ES-I3 (cell line): ENCODE results near the gene C1orf53.

ENCODE experiments used
- H3K36me3 ChIP-seq: 2 replicates; pipeline ENCODE4 v1.6.1; 2013; ENCODE audit warnings: mild to moderate bottlenecking, low read length, control low read depth, moderate library complexity; ENCODE audit not compliant: insufficient read depth
- H3K4me1 ChIP-seq: 2 replicates; pipeline ENCODE4 v1.6.1; 2013; ENCODE audit warnings: mild to moderate bottlenecking, control low read depth, low read length; ENCODE audit not compliant: insufficient read depth
- H3K9ac ChIP-seq: 2 replicates; pipeline ENCODE4 v1.6.1; 2013; ENCODE audit warnings: low read depth, mild to moderate bottlenecking, low read length, moderate library complexity
- H3K9me3 ChIP-seq: 2 replicates; pipeline ENCODE4 v1.6.1; 2013; ENCODE audit warnings: mild to moderate bottlenecking, low read length, moderate library complexity; ENCODE audit not compliant: control insufficient read depth, insufficient read depth

The C1orf53 gene

GRCh38 chr1:197896301-197896700, 6.1 kb upstream of the C1orf53 start:
- H3K9ac ChIP-seq = no peak overlapping the region
- H3K4me1 ChIP-seq = no peaks in the 10 kb centered on the region; the same call in 1 of the 2 replicates
- H3K9me3 ChIP-seq = no peaks in the 10 kb centered on the region
- no peaks in the 10 kb centered on the region for H3K36me3 ChIP-seq

- no peaks in the 10 kb centered on the region for H3K36me3 ChIP-seq
- no peaks in the 10 kb centered on the region for H3K4me1 ChIP-seq
- no peaks in the 10 kb centered on the region for H3K9me3 ChIP-seq
- H3K9ac ChIP-seq = no peak overlapping the region
Measured at GRCh38 chr1:197899037-197899436, 3.4 kb upstream of the C1orf53 start.

GRCh38 chr1:197902131-197902453, 338 bp upstream of the C1orf53 start:
- H3K4me1 ChIP-seq = no peaks in the 10 kb centered on the region

GRCh38 chr1:197903196-197903514, 725 bp downstream of the C1orf53 start:
- no peaks in the 10 kb centered on the region for H3K9me3 ChIP-seq
- H3K4me1 ChIP-seq = no peaks in the 10 kb centered on the region
- H3K9ac ChIP-seq = peak overlapping the region; percentile 75; the same call in 1 of the 2 replicates
- H3K36me3 ChIP-seq = no peaks in the 10 kb centered on the region

More at GRCh38 chr1:197902131-197902453, 338 bp upstream of the C1orf53 start:
- Histone ChIP-seq H3K9ac (peak overlapping the region; percentile 75), H3K36me3 (no peaks in the 10 kb centered on the region), H3K9me3 (no peaks in the 10 kb centered on the region)

GRCh38 chr1:197904126-197904787, 1.8 kb downstream of the C1orf53 start:
- Histone ChIP-seq H3K9ac (no peak overlapping the region), H3K4me1 (no peaks in the 10 kb centered on the region), H3K9me3 (no peaks in the 10 kb centered on the region), H3K36me3 (no peaks in the 10 kb centered on the region)

- Histone ChIP-seq H3K9me3 (no peaks in the 10 kb centered on the region), H3K4me1 (no peaks in the 10 kb centered on the region; the same call in 1 of the 2 replicates), H3K9ac (no peak overlapping the region), H3K36me3 (no peaks in the 10 kb centered on the region)
Measured at GRCh38 chr1:197905699-197906351, 3.4 kb downstream of the C1orf53 start.

- no peaks in the 10 kb centered on the region; the same call in 1 of the 2 replicates for H3K4me1 ChIP-seq
- H3K36me3 ChIP-seq = no peaks in the 10 kb centered on the region
- no peak overlapping the region for H3K9ac ChIP-seq
- H3K9me3 ChIP-seq = no peaks in the 10 kb centered on the region
Measured at GRCh38 chr1:197907846-197908616, 5.6 kb downstream of the C1orf53 start.

GRCh38 chr1:197908716-197909220, 6.3 kb downstream of the C1orf53 start:
- Histone ChIP-seq H3K9ac (no peak overlapping the region), H3K36me3 (no peaks in the 10 kb centered on the region), H3K4me1 (no peaks in the 10 kb centered on the region; the same call in 1 of the 2 replicates), H3K9me3 (no peaks in the 10 kb centered on the region)

GRCh38 chr1:197909384-197909783, 7.0 kb downstream of the C1orf53 start:
- H3K36me3 ChIP-seq = no peaks in the 10 kb centered on the region
- no peaks in the 10 kb centered on the region for H3K9me3 ChIP-seq
- no peaks in the 10 kb centered on the region; the same call in 1 of the 2 replicates for H3K4me1 ChIP-seq
- no peak overlapping the region for H3K9ac ChIP-seq

GRCh38 chr1:197910120-197910991, 7.9 kb downstream of the C1orf53 start:
- peaks cover 7% of the 10 kb centered on the region for H3K4me1 ChIP-seq
- H3K36me3 ChIP-seq = no peaks in the 10 kb centered on the region
- no peaks in the 10 kb centered on the region for H3K9me3 ChIP-seq
- no peak overlapping the region for H3K9ac ChIP-seq

- H3K36me3 ChIP-seq = no peaks in the 10 kb centered on the region
- H3K4me1 ChIP-seq = peaks cover 10% of the 10 kb centered on the region
- peak overlapping the region; percentile 36; the same call in 1 of the 2 replicates for H3K9ac ChIP-seq
- no peaks in the 10 kb centered on the region for H3K9me3 ChIP-seq
Measured at GRCh38 chr1:197911111-197911856, 8.9 kb downstream of the C1orf53 start.

- no peaks in the 10 kb centered on the region for H3K36me3 ChIP-seq
- H3K4me1 ChIP-seq = peaks cover 10% of the 10 kb centered on the region
- H3K9me3 ChIP-seq = no peaks in the 10 kb centered on the region
- no peak overlapping the region; the same call in 1 of the 2 replicates for H3K9ac ChIP-seq
Measured at GRCh38 chr1:197911857-197912696, 9.6 kb downstream of the C1orf53 start.
